K562 (cell line): ENCODE data around the gene MPST. TPM values are rescaled to one million over a fixed set of nuclear protein-coding genes. Genes with fewer than 3 reads are reported as not detected.
A peak's percentile ranks its signal among the peaks of the same experiment; 100 is the strongest.

Experiments
- ATAC-seq: fragments of 200-7000 bp; cut with Tn5 transposase; 3 replicates; pipeline ENCODE4 v1.9.1; 2020; ENCODE audit warnings: moderate library complexity
- BruUV-seq: library from RNA; stranded (reverse); fragments of 400-500 nt; replicated peaks from 2 replicates; lab custom pipeline; 2021; lab: Mats Ljungman, UMichigan
- CTCF ChIA-PET: fragments of 300-600 bp; formaldehyde crosslinking; extraction: SDS; loops from one replicate; lab custom pipeline; 2021; ENCODE audit warnings: low intra/inter-chr PET ratio; lab: Yijun Ruan, JAX
- POLR2A ChIA-PET: fragments of 300-600, 350-650 bp; sonication (Branson Sonifier 250); formaldehyde crosslinking; extraction: SDS; loops from one replicate; lab custom pipeline; 2021; ENCODE audit warnings: antibody characterized with exemption, inconsistent platforms; lab: Yijun Ruan, JAX
- DNase-seq, 4 experiments: peaks; one replicate each; pipeline versions ENCODE4 v3.0.0 to v3.0.0-alpha.2; 2011 to 2018; ENCODE audit warnings: low spot score in 3 of 4, mixed read lengths in 3 of 4; ENCODE audit errors: extremely low read depth in 1 of 4
- FAIRE-seq: peaks from 2 replicates; lab custom pipeline; 2011; peaks lifted over from hg19 to GRCh38; lab: Jason Lieb, UNC
- H2AFZ ChIP-seq: 2 replicates; pipeline ENCODE4 v1.6.0; 2011; ENCODE audit warnings: low read depth, low read length, control low read depth, inconsistent platforms
- H3K27ac ChIP-seq: fragments of 200-600 bp; 3 replicates; pipeline ENCODE4 v1.8.0; 2011; ENCODE audit warnings: low read depth, mild to moderate bottlenecking, control low read depth, inconsistent platforms, low read length, moderate library complexity, mixed read lengths; ENCODE audit errors: extremely low read depth
- H3K27me3 ChIP-seq, 2 experiments: fragments of 300-600 bp in 1 of 2; 2 replicates in 1 of 2; 3 replicates in 1 of 2; pipeline versions ENCODE4 v1.6.0 to v1.8.0; 2011; ENCODE audit warnings: inconsistent platforms in 2 of 2, low read length in 2 of 2, mild to moderate bottlenecking in 1 of 2, mixed read lengths in 1 of 2, moderate library complexity in 1 of 2; ENCODE audit not compliant: control insufficient read depth in 2 of 2, insufficient read depth in 2 of 2
- H3K36me3 ChIP-seq: fragments of 300-600 bp; 3 replicates; pipeline ENCODE4 v1.8.0; 2011; ENCODE audit warnings: mild to moderate bottlenecking, low read length, inconsistent platforms; ENCODE audit not compliant: control insufficient read depth, insufficient read depth
- H3K4me1 ChIP-seq, 2 experiments: fragments of 200-600 bp in 1 of 2; replicated peaks in 1 of 2; 2 replicates in 1 of 2; 3 replicates in 1 of 2; pipeline versions ENCODE4 v1.5.1 to v1.8.0; 2011; ENCODE audit warnings: inconsistent platforms in 2 of 2, low read length in 2 of 2, mild to moderate bottlenecking in 1 of 2, mixed read lengths in 1 of 2, moderate library complexity in 1 of 2; ENCODE audit not compliant: control insufficient read depth in 2 of 2, insufficient read depth in 2 of 2
- H3K4me2 ChIP-seq: 2 replicates; pipeline ENCODE4 v1.6.1; 2011; ENCODE audit warnings: low read length, control low read depth, inconsistent platforms, mixed read lengths; ENCODE audit not compliant: insufficient read depth
- H3K4me3 ChIP-seq: fragments of 200-600 bp; sonication (generic), shearing (Covaris generic); 2 replicates; pipeline ENCODE4 v1.5.1; 2016; ENCODE audit warnings: control low read depth, inconsistent platforms
- H3K79me2 ChIP-seq: fragments of 200-600 bp; 3 replicates; pipeline ENCODE4 v1.8.0; 2011; ENCODE audit warnings: low read length, inconsistent platforms; ENCODE audit not compliant: control insufficient read depth, insufficient read depth
- H3K9ac ChIP-seq, 2 experiments: 2 replicates each; pipeline versions ENCODE4 v1.6.0 to v1.6.1; 2011; ENCODE audit warnings: low read depth in 2 of 2, low read length in 2 of 2, control low read depth in 1 of 2, inconsistent platforms in 1 of 2, mild to moderate bottlenecking in 1 of 2, mixed read lengths in 1 of 2; ENCODE audit not compliant: insufficient read depth in 1 of 2
- H3K9me1 ChIP-seq: one replicate; pipeline ENCODE4 v1.6.0; 2011; ENCODE audit warnings: inconsistent platforms, mild to moderate bottlenecking, low read length, moderate library complexity; ENCODE audit not compliant: control insufficient read depth, insufficient read depth
- H3K9me3 ChIP-seq: replicated peaks from 2 replicates; pipeline ENCODE4 v1.5.1; 2011; ENCODE audit warnings: low read depth, low read length, inconsistent platforms; ENCODE audit not compliant: control insufficient read depth, insufficient read depth
- H4K20me1 ChIP-seq: replicated peaks from 2 replicates; pipeline ENCODE4 v1.6.1; 2011; ENCODE audit warnings: low read length, inconsistent platforms, mixed read lengths; ENCODE audit not compliant: control insufficient read depth, insufficient read depth
- ARID4B ChIP-seq: sonication (generic); formaldehyde crosslinking; IDR thresholded peaks from 2 replicates; pipeline ENCODE4 v1.8.0; 2022; ENCODE audit warnings: mild to moderate bottlenecking, missing genetic modification reagents
- CAMTA2 ChIP-seq: fragments of 250-450 bp; sonication (Bioruptor Pico); conservative IDR thresholded peaks from 2 replicates; pipeline ENCODE4 v1.5.1; 2022
- HMGN3 ChIP-seq: IDR thresholded peaks from 2 replicates; pipeline ENCODE4 v1.6.1; 2011; ENCODE audit warnings: borderline replicate concordance, low read depth, mild to moderate bottlenecking, mixed read lengths, low read length; ENCODE audit not compliant: insufficient read length; ENCODE audit errors: extremely low read depth
- KLF1 ChIP-seq: fragments of 450-650 bp; IDR thresholded peaks from 2 replicates; pipeline ENCODE4 v1.6.1; 2016; ENCODE audit warnings: missing genetic modification characterization, missing compliant biosample characterization
- NR2C2 ChIP-seq, 2 experiments: fragments of 200-800 bp in 1 of 2; sonication (Bioruptor generic) in 1 of 2; sonication (generic) in 1 of 2; formaldehyde crosslinking in 1 of 2; IDR thresholded peaks; 2 replicates each; pipeline versions ENCODE4 v1.6.1 to v1.8.0; 2016 to 2022; ENCODE audit warnings: mild to moderate bottlenecking in 1 of 2, missing compliant biosample characterization in 1 of 2, missing genetic modification characterization in 1 of 2, missing genetic modification reagents in 1 of 2
- POLR3G ChIP-seq: IDR thresholded peaks from 2 replicates; pipeline ENCODE4 v1.6.1; 2011; ENCODE audit not compliant: insufficient read length, insufficient replicate concordance; ENCODE audit errors: extremely low read depth
- SRSF1 ChIP-seq: fragments of 200-400 bp; formaldehyde crosslinking; IDR thresholded peaks from 2 replicates; pipeline ENCODE4 v1.6.1; 2017; ENCODE audit warnings: mild to moderate bottlenecking, low read depth, low read length, moderate library complexity
- THRAP3 ChIP-seq: fragments of 450-650 bp; IDR thresholded peaks from 2 replicates; pipeline ENCODE4 v1.6.1; 2016; ENCODE audit warnings: mild to moderate bottlenecking, inconsistent platforms, borderline replicate concordance
- ZBTB12 ChIP-seq: fragments of 250-450 bp; sonication (Bioruptor Pico); IDR thresholded peaks from 2 replicates; pipeline ENCODE4 v1.4.0; 2020
- ZFX ChIP-seq: sonication (generic); formaldehyde crosslinking; IDR thresholded peaks from 2 replicates; pipeline ENCODE4 v1.8.0; 2022; ENCODE audit warnings: mild to moderate bottlenecking, missing genetic modification reagents, moderate library complexity
- ZNF431 ChIP-seq: sonication (generic); formaldehyde crosslinking; IDR thresholded peaks from 2 replicates; pipeline ENCODE4 v1.8.0; 2022; ENCODE audit warnings: mild to moderate bottlenecking, missing genetic modification reagents
- WGBS: fragments of 100-300 bp; shearing (Covaris generic); methylation state at CpG from one replicate; pipeline ENCODE4 v1.1.6; 2016; ENCODE audit warnings: low coverage, mixed read lengths; ENCODE audit not compliant: insufficient coverage; ENCODE audit errors: missing lambda C conversion rate; 5-methylcytosine and 5-hydroxymethylcytosine counted together
- in situ Hi-C: fragments of 300-500 bp; cut with MboI; formaldehyde crosslinking; loops from 4 replicates; pipeline ENCODE4 v1.15.0; 2018; ENCODE audit warnings: inconsistent platforms, mixed read lengths
- intact Hi-C: fragments of 100-400 bp; cut with micrococcal nuclease; formaldehyde crosslinking; loops from 2 replicates; pipeline ENCODE4 v1.14.2; 2022
- polyA plus RNA-seq, 8 experiments: library from polyadenylated mRNA; depleted of rRNA in 4 of 8; stranded (reverse) in 5 of 8; unstranded in 3 of 8; fragments of >200 nt; fragmentation: Nextera tagmentation in 2 of 8; fragmentation: Illumina TruSeq in 1 of 8; extraction: Ambion mirVana in 2 of 8; extraction: Trizol in 1 of 8; gene quantifications; 2 replicates each; pipeline versions ENCODE4 v1.2.1 to v1.2.3, GENCODE V29; 2011 to 2014; ENCODE audit warnings: inconsistent platforms in 1 of 8, missing spikeins in 1 of 8
- total RNA-seq, 7 experiments: library from RNA; depleted of rRNA in 6 of 7; stranded (reverse); fragments of >200 nt in 6 of 7; fragmentation: Illumina TruSeq in 2 of 7; extraction: Trizol in 2 of 7; gene quantifications; 2 replicates each; pipeline versions ENCODE4 v1.2.1 to v1.2.3, GENCODE V29; 2011 to 2021; ENCODE audit warnings: low replicate concordance in 1 of 7
- TF ChIP-seq, protein P1 (sequence below): fragments of 450-650 bp; IDR thresholded peaks from 2 replicates; pipeline ENCODE4 v1.6.1; 2016; ENCODE audit warnings: missing biosample characterization, missing genetic modification characterization
- TF ChIP-seq, protein P2 (sequence below): fragments of 250-450 bp; sonication (Bioruptor Pico); IDR thresholded peaks from 2 replicates; pipeline ENCODE4 v1.9.0; 2021; ENCODE audit warnings: mild to moderate bottlenecking, inconsistent platforms

Gene MPST
- total and polyA plus RNA-seq, 9 of the 15 experiments (the other 6 are each of a cell fraction or from before 2014, with no cell fraction given) = 0.65 to 104 (median 24.3) TPM

DNA sequence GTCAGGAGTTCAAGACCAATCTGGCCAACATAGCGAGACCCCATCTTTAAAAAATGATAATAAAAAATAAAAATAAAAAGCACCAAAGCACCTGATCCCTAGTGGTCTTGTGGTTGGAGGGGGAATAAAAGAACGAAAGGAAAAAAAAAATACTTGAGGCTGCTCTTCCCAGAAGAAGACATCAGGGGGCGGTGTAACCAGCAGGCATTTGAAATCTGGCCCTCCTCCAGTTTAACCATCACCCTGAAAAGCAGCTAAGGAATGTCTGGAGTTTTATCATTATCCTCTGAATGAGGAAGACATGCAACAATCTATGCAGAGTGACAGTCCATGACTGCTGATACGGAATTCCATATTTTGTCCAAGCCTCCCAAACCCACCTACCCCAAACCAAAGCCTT is 26.4 kb downstream of the MPST start:
- intact Hi-C loops = loop anchor here (10.0 kb wide), 2 partner anchors 171 to 261 kb away; no protein-coding TSS in a partner anchor
- POLR2A ChIA-PET = no interaction called here
- 3% methylated on average over 4 of the region's 4 CpGs for whole genome bisulfite sequencing
- TF ChIP-seq THRAP3 (no peak), ZNF431 (CRISPR knock-in tag) (no peak), SRSF1 (no peak), KLF1 (no peak), NR2C2 (CRISPR knock-in tag; IDR thresholded peaks at IDR 0.05) (no peak), NR2C2 (tag; IDR thresholded peaks at IDR 0.05) (no peak), CAMTA2 (no peak), HMGN3 (no peak), ARID4B (no peak), POLR3G (no peak), ZBTB12 (CRISPR knock-in tag) (no peak), ZFX (CRISPR knock-in tag) (no peak)
- TF ChIP-seq, protein P1, sequence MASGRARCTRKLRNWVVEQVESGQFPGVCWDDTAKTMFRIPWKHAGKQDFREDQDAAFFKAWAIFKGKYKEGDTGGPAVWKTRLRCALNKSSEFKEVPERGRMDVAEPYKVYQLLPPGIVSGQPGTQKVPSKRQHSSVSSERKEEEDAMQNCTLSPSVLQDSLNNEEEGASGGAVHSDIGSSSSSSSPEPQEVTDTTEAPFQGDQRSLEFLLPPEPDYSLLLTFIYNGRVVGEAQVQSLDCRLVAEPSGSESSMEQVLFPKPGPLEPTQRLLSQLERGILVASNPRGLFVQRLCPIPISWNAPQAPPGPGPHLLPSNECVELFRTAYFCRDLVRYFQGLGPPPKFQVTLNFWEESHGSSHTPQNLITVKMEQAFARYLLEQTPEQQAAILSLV (tag) = no peak
- TF ChIP-seq, protein P2, sequence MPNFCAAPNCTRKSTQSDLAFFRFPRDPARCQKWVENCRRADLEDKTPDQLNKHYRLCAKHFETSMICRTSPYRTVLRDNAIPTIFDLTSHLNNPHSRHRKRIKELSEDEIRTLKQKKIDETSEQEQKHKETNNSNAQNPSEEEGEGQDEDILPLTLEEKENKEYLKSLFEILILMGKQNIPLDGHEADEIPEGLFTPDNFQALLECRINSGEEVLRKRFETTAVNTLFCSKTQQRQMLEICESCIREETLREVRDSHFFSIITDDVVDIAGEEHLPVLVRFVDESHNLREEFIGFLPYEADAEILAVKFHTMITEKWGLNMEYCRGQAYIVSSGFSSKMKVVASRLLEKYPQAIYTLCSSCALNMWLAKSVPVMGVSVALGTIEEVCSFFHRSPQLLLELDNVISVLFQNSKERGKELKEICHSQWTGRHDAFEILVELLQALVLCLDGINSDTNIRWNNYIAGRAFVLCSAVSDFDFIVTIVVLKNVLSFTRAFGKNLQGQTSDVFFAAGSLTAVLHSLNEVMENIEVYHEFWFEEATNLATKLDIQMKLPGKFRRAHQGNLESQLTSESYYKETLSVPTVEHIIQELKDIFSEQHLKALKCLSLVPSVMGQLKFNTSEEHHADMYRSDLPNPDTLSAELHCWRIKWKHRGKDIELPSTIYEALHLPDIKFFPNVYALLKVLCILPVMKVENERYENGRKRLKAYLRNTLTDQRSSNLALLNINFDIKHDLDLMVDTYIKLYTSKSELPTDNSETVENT = no peak

More for the DNA sequence above, 26.4 kb downstream of the MPST start:
- Histone ChIP-seq H3K9me3 (no peaks in the 10 kb centered on the region), H3K79me2 (no peaks in the 10 kb centered on the region), H3K9me1 (no peaks in the 10 kb centered on the region), H2AFZ (no peak overlapping the region), H3K27ac (no peak overlapping the region), H3K4me3 (no peak overlapping the region), H3K4me1 (peaks cover 0 to 7% of the 10 kb centered on the region in 2 experiments; a peak in 2 of 5 replicates), H3K27me3 (peaks cover 0 to 3% of the 10 kb centered on the region in 2 experiments; a peak in 1 of 5 replicates), H3K4me2 (no peak overlapping the region), H4K20me1 (no peaks in the 10 kb centered on the region), H3K9ac (no peak overlapping the region), H3K36me3 (no peaks in the 10 kb centered on the region)
- no TSS peak for BruUV-seq
- in situ Hi-C loops = no loop called here
- no peak for ATAC-seq
- DNase-seq = peak in 3 of 4 experiments; percentile 31 to 37 (median 31)
- no peak for FAIRE-seq
- CTCF ChIA-PET = no interaction called here
